GM12872 (cell line): ENCODE measurements around the gene UNC5C.

Source experiments
- CTCF ChIP-seq: IDR thresholded peaks from 3 replicates; pipeline ENCODE4 v1.5.1; 2011; ENCODE audit warnings: low read depth, mild to moderate bottlenecking, low read length, moderate library complexity; ENCODE audit not compliant: insufficient read depth

Gene UNC5C

GRCh38 chr4:95506264-95506663 lies 42.5 kb downstream of the UNC5C start:
- no peak for TF ChIP-seq CTCF

- TF ChIP-seq CTCF: no peak
Observed at GRCh38 chr4:95505799-95506198, 43.0 kb downstream of the UNC5C start.

- no peak for TF ChIP-seq CTCF
Observed at GRCh38 chr4:95505151-95505550, 43.6 kb downstream of the UNC5C start.

GRCh38 chr4:95504501-95504900 lies 44.3 kb downstream of the UNC5C start:
- TF ChIP-seq CTCF: no peak

GRCh38 chr4:95500361-95500760 lies 48.4 kb downstream of the UNC5C start:
- no peak for TF ChIP-seq CTCF

GRCh38 chr4:95499291-95499696 lies 49.5 kb downstream of the UNC5C start:
- no peak for TF ChIP-seq CTCF

GRCh38 chr4:95494186-95494585 lies 54.6 kb downstream of the UNC5C start:
- TF ChIP-seq CTCF: no peak

GRCh38 chr4:95478679-95479078 lies 70.1 kb downstream of the UNC5C start:
- no peak for TF ChIP-seq CTCF
